GM12874 (cell line): ENCODE results near the gene KDM3B.

ENCODE experiments used
- TF ChIP-seq, protein P1 (sequence below): IDR thresholded peaks from 2 replicates; pipeline ENCODE4 v1.5.1; 2011; ENCODE audit warnings: low read depth, mild to moderate bottlenecking, control low read depth, low read length, moderate library complexity; ENCODE audit not compliant: insufficient read depth

Gene KDM3B

DNA sequence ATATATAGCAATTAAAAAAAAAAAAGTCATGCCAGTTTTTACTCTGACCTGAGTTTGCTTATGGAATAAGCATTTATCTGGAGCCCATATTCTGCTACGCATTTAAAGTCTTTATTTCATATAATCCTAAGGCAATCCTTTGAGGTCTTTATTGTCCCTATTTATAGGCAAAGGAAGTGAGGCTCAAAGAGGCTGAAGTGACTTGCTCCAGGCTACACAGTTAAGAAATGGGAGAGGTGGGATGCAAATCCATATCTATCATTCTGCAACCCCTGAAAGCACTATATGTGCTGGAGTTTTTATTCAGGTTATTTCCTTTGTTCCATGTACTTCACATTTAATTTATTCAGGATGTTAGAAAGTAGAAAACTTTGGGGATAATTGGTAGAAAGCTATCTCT is 12.1 kb downstream of the KDM3B start:
- TF ChIP-seq, protein P1, sequence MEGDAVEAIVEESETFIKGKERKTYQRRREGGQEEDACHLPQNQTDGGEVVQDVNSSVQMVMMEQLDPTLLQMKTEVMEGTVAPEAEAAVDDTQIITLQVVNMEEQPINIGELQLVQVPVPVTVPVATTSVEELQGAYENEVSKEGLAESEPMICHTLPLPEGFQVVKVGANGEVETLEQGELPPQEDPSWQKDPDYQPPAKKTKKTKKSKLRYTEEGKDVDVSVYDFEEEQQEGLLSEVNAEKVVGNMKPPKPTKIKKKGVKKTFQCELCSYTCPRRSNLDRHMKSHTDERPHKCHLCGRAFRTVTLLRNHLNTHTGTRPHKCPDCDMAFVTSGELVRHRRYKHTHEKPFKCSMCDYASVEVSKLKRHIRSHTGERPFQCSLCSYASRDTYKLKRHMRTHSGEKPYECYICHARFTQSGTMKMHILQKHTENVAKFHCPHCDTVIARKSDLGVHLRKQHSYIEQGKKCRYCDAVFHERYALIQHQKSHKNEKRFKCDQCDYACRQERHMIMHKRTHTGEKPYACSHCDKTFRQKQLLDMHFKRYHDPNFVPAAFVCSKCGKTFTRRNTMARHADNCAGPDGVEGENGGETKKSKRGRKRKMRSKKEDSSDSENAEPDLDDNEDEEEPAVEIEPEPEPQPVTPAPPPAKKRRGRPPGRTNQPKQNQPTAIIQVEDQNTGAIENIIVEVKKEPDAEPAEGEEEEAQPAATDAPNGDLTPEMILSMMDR: no peak

DNA sequence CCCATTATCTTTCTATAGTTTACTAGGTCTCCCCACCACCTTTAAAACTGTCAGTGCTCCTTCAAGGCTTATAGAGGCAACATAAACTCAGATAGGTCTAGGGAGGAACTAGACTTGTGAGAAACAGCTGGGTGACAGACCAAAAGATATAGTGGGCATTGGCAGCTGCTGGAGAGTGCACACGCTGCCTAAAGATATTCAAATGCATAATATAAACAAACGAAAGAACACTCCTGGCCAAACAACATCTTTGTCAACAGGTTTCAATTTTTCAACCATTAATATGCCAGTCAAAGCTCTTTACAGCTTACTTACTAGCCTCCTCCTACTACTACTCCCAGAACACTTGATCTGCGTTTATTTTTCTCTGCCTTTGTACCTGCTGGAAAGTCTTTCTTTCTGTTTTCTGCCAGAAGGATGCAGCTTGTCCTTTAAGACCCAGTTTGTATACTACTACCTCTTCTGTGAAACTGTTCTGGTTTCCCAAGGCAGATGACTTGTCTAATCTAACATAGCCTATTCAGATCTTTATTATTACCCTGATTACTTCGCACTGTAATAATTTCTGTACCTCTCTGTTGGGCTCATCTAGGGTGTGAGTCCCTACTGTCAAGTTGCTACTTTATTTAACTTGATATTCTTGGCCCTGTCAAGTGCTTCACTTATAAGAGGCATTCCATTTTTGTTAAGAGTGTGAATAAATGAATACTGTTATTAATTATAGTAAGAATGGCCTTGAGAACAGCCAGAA is 14.3 kb downstream of the KDM3B start:
- TF ChIP-seq, protein P1: no peak

DNA sequence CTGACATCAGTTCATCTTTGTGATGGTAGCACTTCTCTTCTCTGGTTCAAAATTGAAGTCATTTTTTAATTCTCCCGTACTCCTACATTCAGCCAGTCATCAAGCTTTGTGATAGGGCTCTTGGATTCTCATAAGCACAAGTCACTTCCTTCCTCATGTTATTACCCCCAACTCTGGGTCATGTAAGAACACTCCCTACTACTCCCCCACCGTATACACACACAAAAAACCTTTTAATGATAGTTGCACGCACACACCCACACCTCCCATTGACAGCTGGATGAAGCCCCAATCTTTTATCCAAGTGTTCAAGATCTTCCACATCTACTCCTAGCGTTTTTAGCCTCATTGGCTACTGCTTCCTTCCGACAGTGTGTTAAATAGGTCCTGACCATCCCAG is 16.8 kb downstream of the KDM3B start:
- TF ChIP-seq, protein P1: no peak

DNA sequence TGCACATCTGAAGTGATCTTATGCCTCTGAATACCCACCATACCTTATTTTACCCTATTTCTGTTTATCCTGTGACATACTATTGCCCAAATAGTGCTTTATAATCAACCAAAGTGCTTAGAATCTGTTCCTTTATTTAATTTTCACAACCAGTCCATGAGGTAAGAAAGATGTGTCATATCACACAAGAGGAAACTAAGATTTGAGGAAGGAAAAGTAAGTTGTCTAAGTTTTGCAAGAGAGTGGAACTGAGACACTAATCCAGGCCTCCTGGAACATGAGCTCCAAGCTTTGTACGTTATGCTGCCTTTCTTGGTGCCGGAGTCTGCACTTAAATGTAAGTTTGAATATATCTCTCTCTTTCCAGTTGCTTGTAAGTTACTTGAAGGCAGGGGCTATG is 17.2 kb downstream of the KDM3B start:
- TF ChIP-seq, protein P1: no peak

DNA sequence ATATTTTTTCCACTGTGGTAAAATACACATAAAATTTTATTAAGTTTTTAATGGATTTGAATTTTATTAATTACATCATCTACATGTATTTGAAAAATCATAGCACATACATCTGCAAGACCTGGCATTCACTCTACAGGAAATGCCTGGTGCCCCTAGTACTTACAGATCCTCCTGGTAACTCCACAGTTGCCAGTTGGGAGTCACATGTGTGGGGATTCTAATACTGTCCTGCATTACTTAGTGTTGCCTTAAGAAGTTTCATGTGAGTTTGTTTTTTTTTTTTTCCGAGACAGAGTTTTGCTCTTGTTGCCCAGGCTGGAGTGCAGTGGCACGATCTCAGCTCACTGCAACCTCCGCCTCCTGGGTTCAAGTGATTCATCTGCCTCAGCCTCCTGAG is 18.1 kb downstream of the KDM3B start:
- TF ChIP-seq, protein P1: no peak

DNA sequence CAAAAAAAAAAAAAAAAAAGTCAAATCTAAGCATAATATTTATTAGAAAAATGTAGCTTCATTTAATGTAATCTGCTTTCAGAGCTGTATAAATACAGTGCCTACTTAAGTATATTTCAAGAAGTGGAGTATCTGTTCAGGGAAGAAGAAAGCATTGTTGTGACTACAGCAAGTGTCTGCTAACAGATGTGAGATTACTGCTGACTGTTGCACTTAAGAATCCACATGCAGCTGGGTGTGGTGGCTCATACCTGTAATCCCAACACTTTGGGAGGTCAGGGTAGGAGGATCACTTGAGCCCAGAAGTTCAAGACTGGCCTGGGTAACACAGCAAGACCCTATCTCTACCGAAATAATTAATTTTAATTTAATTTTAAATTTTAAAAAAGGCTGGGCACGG is 19.0 kb downstream of the KDM3B start:
- TF ChIP-seq, protein P1: no peak

DNA sequence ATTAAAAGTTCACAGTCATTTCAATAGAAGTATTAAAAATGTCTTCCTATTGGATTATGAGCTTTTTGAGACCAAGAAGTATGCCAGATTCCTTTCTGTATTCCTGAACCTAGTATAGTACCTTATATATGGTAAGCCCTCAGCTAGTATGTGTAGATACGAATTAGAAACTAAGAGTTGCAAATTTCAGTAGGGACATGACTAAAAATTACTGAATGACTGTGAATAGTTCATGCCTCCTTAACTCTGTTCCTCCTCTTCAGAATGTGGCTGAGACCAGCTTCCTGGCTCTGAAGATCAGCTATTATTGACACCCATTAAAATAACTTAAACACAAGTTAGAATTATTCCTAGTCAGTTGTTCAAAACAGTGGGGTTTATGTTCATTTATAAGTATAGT is 19.7 kb downstream of the KDM3B start:
- TF ChIP-seq, protein P1: no peak
